HG03025 (cell line): ENCODE results near the gene MT1E.
A peak's percentile ranks its signal among the peaks of the same experiment; 100 is the strongest.
"Not testable (repeated sequence)": the region's sequence is repeated elsewhere in the genome, so short reads cannot be mapped to it uniquely, and the experiment has no call there.

Experiments used
- ATAC-seq: cut with Tn5 transposase; IDR thresholded peaks from one replicate; pipeline ENCODE4 v1.9.1; 2021; ENCODE audit warnings: mild to moderate bottlenecking, moderate library complexity; ENCODE audit not compliant: unreplicated experiment, low FRiP score

MT1E gene

DNA sequence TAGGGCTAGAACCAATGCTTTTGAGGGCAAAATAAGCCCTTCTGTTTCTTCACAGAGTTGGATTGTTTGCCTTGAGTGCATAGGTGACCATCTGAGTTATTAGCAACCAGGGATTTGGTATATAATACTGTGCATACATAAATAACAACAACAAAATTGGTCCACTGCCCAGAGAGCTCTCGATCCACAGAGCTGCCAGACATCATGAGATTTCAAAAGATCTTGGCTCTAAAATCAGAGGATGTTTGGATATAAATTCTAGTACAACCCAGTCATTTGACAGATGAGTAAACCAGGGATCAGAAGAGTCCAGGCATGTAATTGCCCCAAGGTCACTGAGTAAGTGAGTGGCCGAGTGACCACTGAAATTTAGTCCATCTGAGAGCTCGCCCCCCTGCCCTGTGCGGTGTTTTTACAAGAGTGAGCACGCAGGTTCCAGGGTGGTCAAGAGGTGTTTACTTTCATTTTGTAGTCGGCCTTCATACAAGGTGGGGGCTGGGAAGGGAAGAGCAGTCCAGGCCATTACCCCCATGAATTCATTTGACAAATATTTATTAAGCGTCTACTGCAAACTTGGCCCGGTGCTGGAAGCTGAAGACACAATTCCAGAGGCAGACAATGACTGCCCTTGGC, 19.0 kb upstream of the MT1E start:
- no peak for ATAC-seq

- no peak for ATAC-seq
Measured at GRCh38 chr16:56607109-56607618, 18.4 kb upstream of the MT1E start.

DNA sequence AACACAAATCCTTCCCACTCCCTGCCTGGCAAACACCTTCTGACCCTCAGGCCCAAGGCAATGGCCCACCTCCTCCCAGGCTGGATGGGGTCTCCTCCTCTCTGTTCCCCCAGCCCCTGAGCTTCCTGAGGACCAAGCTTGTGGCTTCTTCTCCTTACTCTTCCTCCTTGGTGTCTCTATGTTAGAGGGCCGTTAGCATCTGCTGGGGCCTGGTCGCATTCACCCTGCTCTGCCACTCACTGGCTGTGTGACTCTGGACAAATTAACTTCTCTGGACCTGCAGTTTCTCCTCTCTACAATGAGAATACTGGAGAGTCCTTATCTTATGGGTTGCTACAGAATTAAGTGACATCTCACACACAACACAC, 17.9 kb upstream of the MT1E start:
- no peak for ATAC-seq

- ATAC-seq = peak; percentile 78
Measured at GRCh38 chr16:56608043-56608875, 17.3 kb upstream of the MT1E start, which contains the start of gene MT2A. Gene MT2A (plus strand): TSS chr16:56608584. CDS start chr16:56608656, 72 bp downstream.

GRCh38 chr16:56608876-56609462, 16.6 kb upstream of the MT1E start:
- ATAC-seq = no peak

- no peak for ATAC-seq
Measured at GRCh38 chr16:56609463-56609921, 16.1 kb upstream of the MT1E start.

- no peak for ATAC-seq
Measured at GRCh38 chr16:56610017-56610608, 15.5 kb upstream of the MT1E start.

GRCh38 chr16:56610609-56611111, 14.9 kb upstream of the MT1E start:
- no peak for ATAC-seq

- no peak for ATAC-seq
Measured at GRCh38 chr16:56611281-56611833, 14.2 kb upstream of the MT1E start.

- no peak for ATAC-seq
Measured at GRCh38 chr16:56613706-56614105, 11.9 kb upstream of the MT1E start.

- ATAC-seq = no peak
Measured at GRCh38 chr16:56614549-56614991, 11.0 kb upstream of the MT1E start.

- ATAC-seq = no peak
Measured at GRCh38 chr16:56615353-56615752, 10.2 kb upstream of the MT1E start.

DNA sequence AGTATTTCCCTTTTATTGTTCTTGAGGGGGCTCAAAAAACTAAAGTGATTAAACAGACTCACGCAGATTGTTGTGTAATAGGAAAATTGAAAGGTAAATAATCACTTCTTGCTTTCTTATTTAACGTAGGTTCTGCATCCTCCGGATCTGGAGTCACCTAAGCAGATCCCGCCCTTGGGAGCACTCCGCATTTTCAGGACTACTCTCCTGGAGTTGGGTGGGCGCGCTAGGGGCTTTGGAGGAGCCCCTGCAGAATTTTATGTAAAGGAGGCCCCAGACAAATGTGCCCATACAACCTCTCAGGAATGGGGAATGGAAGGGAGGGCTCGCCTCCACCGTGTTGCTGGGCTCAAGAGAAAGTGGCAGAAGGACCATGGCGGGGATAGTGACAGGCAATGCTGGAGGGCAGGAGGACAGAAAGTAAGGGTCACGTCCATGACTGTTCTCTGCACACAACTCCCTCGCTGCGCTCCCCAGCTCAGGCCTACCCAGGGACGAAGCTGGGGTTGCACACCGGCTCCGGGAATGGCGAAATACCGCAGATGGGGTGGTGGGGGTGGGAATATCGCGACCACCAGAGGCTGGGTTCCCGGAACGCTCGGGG, 8.9 kb upstream of the MT1E start:
- ATAC-seq = no peak

GRCh38 chr16:56617212-56618085, 8.1 kb upstream of the MT1E start:
- no peak for ATAC-seq

DNA sequence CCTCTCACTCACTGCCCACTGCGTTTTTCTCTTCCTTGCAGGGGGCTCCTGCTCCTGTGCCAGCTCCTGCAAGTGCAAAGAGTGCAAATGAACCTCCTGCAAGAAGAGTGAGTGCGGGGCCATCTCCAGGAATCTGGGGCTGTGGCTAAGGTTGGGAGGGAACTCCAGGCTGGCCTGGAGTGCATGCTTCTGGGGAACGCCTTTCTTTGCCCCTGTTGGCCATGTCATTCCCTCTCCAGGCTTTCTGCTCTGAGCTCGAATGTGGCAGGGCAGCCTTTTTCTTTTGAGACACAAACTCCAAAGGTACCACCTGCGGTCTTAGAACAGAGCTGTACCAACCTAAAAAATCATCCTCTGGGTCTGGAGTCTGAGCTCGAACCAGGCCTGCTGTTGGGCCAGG, 7.4 kb upstream of the MT1E start:
- no peak for ATAC-seq

GRCh38 chr16:56620339-56620897, 5.2 kb upstream of the MT1E start:
- ATAC-seq = no peak

DNA sequence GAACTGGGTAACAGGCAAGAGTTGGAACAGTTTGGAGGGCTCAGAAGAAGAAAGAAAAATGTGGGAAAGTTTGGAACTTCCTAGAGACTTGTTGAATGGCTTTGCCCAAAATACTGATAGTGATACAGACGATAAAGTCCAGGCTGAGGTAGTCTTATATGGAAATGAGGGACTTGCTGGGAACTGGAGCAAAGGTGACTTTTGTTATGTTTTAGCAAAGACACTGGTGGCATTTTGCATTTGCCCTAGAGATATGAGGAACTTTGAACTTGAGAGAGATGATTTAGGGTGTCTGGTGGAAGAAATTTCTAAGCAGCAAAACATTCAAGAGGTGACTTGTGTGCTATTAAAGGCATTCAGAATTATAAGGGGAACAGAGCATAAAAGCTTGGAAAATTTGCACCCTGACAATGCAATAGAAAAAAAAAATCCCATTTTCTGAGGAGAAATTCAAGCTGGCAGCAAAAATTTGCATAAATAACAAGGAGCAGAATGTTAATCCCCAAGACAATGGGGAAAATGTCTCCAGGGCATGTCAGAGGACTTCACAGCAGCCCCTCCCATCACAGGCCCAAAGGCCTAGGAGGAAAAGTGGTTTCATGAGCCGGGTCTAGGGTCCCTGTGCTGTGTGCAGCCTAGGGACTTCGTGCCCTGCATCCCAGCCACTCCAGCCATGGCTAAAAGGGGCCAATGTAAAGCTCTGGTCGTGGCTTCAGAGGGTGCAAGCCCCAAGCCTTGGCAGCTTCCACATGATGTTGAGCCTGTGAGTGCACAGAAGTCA, 3.7 kb upstream of the MT1E start:
- not testable (repeated sequence) for ATAC-seq

DNA sequence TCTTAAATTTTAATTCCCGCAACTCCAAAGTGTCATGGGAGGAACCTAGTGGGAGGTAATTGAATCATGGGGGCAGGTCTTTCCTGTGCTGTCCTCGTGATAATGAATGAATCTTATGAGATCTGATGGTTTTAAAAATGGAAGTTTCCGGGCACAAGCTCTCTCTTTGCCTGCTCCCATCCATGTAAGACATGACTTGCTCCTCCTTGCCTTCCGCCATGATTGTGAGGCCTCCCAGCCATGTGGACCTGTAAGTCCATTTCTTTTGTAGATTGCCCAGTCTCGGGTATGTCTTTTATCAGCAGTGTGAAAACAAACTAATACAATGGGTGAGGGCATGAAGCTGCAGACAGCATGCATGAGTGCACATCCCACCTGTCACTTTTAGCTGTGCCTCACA, 2.4 kb upstream of the MT1E start:
- ATAC-seq = not testable (repeated sequence)
